Head of caudate nucleus (tissue), 42 donors: ENCODE results near the gene METRN.

ENCODE experiments used
- DNase-seq, 42 donors: peaks; one replicate each; pipeline versions ENCODE4 v3.0.0 to v3.0.0-alpha.2; 2020 to 2021; ENCODE audit warnings: mixed read lengths in 7 of 42
- intact Hi-C: fragments of 100-400 bp; cut with DNase I; formaldehyde crosslinking; loops from one replicate; pipeline ENCODE4 v1.15.0; 2022

The METRN gene

DNA sequence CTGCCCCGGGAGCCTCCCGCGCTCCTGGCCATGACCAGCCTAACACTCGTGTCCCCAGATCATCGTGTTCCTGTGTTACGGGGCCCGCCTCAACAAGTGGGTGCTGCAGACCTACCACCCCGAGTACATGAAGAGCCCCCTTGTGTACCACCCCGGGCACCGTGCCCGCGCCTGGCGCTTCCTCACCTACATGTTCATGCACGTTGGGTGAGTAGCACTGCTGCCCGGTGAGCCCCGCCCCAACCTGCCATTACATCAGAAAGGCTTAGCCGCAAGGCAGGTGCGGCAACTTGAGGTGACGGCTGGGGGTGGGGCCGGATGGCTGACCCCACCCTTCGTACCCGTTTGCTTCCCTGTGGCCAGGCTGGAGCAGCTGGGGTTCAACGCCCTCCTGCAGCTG, 38.0 kb upstream of the METRN start:
- DNase-seq: no peak
- intact Hi-C loops: no loop called here

DNA sequence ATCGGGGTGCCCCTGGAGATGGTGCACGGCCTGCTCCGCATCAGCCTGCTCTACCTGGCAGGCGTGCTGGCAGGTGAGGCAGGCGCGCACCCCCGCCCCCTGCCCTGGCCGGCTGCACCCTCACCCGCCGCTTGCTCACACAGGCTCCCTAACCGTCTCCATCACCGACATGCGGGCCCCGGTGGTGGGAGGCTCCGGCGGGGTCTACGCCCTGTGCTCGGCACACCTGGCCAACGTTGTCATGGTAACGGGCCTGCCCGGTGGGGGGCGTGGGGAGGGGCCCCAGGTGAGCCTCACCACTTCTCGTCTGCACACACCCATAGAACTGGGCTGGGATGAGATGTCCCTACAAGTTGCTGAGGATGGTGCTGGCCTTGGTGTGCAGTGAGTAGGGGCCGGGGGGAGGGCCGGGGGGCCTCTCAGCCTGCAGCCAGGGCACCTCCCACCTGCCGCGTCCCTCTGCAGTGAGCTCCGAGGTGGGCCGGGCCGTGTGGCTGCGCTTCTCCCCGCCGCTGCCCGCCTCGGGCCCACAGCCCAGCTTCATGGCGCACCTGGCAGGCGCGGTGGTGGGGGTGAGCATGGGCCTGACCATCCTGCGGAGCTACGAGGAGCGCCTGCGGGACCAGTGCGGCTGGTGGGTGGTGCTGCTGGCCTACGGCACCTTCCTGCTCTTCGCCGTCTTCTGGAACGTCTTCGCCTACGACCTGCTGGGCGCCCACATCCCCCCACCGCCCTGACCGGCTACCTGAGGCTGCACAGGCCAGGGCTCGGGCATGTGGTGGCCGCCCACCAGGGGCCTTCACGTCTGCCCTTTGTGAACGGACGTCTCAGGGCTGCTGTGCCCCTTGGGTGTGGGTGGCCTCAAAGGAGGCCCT, 37.4 kb upstream of the METRN start:
- intact Hi-C loops: no loop called here

DNA sequence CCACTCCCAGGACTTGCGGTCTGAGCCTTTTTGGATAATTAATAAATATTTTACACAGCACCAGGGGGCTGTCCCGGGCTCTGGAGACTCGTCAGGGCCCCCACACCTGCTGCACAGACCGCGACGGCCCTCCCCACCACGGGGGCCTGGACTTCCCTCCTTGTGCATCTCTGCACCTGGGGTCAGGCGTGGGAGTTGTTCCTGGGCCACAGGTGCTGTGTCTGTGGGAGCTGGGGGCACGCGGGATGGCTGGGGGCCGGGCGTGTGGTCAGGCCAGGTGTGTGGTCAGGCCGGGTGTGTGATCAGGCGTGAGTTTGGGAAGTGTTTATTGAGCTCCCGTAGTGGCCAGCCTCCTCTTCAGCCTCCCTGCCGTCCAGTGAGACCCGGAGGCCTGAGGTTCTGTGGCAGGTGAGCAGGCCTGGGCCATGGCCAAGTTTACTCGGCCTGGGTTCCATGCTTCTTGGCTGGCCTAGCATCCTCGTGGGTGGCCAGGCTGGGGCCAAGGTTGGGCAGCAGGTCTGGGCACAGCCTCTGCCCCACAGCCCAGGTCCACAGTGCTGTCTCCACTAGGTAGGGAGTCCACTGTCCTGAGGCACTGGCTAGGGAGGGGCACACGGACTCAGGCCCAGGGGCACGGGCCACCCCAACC, 36.6 kb upstream of the METRN start:
- intact Hi-C loops: no loop called here
- DNase-seq: no peak

More for the DNA sequence above, 37.4 kb upstream of the METRN start:
- no peak for DNase-seq

DNA sequence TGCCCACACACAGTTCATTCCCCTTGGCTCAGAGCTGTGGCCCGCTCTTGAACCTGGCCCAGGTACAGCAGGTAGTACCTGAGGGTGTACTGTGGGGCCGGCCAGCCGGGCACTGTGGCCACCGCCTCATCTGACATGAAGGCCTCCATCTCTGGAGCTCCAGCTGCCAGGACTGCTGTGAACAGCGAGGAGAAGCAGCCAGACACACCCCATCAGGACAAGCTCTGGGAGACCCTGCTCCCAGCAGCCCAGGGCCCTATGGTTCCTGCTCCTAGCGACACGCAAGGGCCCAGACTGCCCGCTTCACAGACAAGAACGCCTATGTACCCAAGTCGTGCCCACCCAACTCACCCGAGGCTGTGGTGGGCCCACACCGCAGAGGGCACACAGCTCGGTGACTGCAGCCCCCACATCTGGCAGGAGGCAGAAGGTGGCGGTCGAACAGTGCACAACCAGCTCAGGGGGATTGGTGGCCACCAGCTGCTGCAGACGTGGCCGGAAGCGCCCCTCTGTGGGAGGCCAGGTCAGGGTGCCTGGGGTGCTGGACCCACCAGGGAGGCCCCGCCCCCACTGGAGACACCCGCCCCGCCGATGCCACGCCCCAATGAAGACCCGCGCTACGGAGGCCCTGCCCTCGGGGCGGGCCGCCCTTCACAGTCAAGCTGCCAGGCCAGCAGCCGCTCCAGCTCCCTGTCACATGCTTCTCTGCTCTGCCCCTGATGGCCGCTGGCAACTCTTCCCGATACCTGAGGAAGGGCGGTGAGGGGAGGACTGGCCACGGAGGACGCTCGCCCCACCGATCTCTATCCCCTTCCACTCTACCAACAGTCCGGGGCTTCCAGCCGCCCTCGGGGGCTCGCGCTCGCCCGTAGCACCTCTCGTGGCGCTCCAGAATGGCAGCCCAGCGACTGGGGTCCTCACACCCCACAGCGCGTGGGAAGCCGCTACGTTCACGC, 35.8 kb upstream of the METRN start:
- intact Hi-C loops: no loop called here
- DNase-seq: peak in 39 of 42 donors; percentile 39 to 81 (median 60)

DNA sequence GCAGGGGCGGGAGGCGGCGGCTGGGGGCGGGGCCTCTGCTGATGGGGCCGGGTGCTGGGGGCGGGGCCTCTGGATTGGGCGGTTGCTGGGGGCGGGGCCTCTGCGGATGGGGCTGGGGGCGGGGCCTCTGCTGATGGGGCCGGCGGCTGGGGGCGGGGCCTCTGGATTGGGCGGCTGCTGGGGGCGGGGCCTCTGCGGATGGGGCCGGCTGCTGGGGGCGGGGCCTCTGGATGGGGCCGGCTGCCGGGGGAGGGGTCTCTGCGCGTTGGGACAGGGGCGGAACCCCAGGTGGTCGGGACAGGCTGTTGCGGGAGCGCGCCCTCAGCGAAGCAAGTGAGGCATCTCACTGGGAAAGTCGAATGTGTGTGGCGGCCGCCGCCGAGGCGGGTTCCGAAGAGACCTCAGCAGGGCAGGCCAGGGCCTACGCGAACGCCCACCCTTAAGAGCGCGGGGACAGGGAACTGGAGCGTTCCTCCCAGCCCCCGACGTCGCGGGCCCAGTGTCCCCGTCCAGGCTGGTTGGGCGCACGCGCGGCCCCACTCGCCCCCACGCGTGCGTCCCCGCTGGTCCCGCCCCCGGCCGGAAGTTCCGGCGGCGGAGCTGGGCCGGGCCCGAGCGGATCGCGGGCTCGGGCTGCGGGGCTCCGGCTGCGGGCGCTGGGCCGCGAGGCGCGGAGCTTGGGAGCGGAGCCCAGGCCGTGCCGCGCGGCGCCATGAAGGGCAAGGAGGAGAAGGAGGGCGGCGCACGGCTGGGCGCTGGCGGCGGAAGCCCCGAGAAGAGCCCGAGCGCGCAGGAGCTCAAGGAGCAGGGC, 34.9 kb upstream of the METRN start, which contains the start of gene STUB1:
TSS of gene STUB1 (plus strand) at position 597 of the 811 bp plus-strand sequence. CDS start at position 713, 116 bp downstream.
- peak; percentile 57 to 96 (median 89) for DNase-seq
- intact Hi-C loops: no loop called here

DNA sequence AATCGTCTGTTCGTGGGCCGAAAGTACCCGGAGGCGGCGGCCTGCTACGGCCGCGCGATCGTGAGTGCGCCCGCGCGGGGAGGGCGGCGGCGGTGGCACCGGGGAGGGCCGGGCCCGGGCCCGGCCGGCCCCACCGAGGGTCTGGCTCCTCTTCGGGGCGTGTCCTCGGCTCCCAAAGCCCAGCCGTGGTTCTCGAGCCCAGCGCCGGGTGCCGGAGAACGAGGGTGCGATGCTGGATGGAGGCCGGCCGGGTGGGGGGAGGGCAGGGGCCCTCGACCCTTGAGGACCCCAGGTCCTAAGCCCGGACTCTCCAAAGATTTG, 34.3 kb upstream of the METRN start:
- DNase-seq: no peak
- intact Hi-C loops: no loop called here

DNA sequence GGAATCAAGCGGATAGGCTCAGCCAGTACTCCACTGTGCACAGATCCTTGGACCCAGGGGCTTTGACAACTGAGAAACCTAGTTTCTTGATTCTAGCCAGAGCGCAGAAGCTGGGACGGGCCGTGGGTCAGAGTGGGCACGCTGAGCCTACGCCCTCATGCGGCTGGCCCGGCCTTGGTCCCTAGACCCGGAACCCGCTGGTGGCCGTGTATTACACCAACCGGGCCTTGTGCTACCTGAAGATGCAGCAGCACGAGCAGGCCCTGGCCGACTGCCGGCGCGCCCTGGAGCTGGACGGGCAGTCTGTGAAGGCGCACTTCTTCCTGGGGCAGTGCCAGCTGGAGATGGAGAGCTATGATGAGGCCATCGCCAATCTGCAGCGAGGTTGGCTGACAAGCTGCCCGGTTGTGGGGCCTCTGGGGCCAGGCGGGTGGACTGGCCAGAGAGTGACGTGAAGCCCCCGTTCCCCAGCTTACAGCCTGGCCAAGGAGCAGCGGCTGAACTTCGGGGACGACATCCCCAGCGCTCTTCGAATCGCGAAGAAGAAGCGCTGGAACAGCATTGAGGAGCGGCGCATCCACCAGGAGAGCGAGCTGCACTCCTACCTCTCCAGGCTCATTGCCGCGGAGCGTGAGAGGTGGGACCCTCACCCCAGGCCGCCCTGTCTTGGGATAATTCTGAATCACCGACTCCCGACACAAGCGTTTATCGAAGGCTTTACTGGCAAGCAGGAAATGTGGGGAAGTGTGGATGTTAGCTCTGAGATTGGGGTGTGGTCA, 33.8 kb upstream of the METRN start:
- intact Hi-C loops: no loop called here
- no peak for DNase-seq

DNA sequence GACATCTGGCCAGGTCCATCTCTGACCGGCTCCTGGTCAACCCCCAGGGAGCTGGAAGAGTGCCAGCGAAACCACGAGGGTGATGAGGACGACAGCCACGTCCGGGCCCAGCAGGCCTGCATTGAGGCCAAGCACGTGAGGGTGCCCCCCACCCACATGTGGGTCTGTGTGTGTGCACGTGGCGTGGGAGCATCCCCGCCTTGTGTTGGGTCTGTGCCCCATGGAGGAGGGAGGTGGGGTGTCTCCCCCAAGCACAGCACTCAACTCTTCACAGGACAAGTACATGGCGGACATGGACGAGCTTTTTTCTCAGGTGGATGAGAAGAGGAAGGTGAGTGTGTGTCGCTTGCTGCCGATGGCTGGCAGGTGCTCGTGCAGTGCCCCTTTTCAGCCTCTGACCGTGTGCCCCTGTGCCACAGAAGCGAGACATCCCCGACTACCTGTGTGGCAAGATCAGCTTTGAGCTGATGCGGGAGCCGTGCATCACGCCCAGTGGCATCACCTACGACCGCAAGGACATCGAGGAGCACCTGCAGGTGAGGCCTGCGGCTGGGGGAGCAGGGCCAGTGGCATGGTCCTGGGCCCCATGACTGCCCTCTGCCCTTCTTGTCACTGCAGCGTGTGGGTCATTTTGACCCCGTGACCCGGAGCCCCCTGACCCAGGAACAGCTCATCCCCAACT, 33.0 kb upstream of the METRN start:
- intact Hi-C loops: no loop called here
- DNase-seq: no peak

DNA sequence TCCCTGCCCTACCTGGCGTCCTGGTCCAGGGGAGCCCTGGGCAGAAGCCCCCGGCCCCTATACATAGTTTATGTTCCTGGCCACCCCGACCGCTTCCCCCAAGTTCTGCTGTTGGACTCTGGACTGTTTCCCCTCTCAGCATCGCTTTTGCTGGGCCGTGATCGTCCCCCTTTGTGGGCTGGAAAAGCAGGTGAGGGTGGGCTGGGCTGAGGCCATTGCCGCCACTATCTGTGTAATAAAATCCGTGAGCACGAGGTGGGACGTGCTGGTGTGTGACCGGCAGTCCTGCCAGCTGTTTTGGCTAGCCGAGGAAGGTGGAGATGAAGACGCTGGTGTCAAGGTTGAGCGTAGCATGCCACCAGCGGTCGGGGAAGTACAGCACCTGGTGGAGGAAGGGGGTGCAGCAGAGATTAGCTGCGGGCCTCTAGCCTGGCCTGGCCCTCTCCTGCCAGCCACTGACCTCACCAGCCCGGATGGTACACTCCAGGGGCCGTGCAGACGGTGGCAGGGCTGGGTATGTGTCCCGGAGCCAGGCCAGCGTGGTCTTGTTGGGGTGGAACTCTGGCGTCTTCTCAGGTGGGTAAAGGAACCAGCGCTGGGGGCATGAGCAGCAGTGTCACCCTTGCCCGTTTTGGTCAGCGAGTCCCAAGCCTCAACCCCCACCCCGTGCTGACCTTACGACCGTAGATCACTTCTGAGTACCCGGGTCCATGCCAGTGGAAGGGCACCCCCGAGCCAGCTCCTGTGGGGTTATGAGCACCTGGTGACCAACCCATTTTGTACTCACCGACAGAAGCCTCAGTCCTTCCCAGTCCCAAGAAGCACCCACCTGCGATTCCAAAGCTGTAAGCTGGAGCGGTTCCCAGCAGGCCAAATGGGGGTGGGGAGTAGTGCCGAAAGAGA, 32.2 kb upstream of the METRN start:
- no peak for DNase-seq
- intact Hi-C loops: no loop called here

DNA sequence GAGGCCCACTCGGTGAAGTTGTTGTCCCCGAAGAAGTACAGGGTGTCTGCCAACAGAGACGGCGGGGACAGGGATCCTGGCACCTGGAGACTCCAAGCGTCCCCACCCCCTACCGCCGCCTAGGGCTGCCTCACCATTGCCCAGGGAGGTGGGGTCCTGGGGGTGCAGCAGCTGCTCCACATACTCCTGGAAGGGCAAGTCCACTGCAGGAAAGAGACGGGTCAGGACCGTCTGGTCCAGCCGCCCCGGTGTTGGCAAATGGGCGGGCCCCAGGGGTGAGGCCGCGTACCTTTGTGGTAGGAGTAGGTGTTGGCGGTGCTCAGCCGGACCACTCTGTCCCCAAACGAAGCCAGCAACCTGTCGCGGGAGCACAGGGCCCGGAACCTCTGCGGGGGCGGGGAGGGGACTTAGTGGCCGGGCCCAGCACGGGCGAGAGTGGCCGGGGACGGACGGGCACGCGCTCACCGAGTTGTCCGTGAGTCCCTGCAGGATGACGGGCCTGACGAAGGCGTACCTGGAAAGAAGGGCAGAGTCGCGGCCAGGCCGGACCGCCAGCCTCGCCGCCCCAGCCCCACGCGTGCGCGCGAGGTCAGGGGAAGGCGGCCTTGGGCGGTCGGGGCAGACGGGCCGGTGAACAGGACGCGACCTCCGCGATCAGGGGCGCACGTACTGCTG, 31.4 kb upstream of the METRN start:
- DNase-seq: no peak
- intact Hi-C loops: no loop called here

DNA sequence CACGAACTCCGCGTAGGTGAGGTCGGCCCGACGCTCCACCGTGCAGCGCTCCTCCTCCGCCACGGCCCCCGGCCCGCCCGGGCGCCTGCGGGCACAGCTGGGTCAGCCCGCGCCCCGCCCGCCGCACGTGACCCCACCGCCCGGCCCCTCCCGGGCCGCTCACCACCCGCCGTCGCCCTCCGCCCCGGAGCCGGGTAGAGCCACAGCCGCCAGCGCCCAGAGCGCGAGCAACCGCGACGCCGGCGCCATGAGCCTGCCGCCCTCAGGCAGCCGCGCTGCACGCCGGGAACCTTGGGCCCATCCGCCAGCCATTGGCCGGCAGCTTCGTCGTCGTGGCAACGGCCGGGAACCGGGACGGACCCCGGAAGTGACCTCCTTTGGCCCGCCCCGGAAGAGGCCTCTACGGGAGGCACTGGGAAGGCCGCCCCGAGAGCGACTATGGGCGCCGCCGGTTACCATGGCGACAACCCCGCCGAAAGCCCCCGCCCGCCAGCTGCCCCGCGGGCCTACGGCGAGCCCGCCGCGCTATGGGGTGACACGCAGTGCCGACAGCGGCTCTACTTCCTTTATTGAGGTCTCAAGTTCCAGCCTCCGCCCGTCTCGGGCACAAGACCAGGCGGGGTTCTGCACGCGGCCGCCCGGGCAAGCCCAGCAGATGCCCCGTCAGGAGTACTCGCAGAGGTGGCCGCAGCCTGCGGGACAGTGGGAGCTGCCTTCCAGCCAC, 30.7 kb upstream of the METRN start, which contains the start of gene JMJD8:
TSS of gene JMJD8 (minus strand) at position 264 of the 724 bp plus-strand sequence. CDS start at position 249, 15 bp downstream.
- DNase-seq: peak; percentile 92 to 99 (median 98)
- intact Hi-C loops: no loop called here

DNA sequence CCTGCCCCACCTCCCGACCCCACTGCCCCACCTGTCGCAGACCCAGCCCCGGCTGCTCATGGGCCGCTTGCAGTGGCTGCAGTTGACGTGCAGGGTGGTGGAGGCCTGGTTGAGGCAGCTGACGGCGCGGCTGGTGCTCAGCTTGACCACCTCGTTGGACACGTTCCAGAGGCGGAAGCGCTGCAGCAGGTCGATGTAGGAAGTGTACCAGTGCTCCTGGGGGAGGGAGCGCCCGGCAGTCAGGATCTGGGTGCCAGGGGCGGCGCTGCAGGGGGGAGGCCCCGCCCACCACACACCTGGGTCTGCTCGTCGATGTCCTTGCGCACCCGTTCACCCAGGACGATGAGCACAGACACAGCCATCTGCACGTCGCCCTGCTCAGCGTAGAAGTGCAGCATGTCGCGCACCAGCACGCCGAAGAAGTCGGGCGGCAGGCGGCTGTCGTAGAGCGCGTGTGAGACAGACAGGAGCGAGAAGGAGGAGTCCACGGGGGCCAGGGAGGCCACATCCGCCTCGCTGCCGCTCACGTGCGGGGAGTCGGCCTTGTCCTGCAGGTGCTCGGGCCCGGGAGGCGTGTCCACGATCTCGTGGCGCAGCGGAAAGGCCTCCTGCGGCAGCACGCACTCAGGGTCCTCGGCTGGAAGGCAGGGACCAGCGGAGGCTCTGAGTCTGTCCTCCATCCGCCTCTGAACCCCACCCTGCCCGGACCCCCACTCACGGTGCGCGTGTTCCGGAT, 29.8 kb upstream of the METRN start:
- no peak for DNase-seq
- intact Hi-C loops: no loop called here

DNA sequence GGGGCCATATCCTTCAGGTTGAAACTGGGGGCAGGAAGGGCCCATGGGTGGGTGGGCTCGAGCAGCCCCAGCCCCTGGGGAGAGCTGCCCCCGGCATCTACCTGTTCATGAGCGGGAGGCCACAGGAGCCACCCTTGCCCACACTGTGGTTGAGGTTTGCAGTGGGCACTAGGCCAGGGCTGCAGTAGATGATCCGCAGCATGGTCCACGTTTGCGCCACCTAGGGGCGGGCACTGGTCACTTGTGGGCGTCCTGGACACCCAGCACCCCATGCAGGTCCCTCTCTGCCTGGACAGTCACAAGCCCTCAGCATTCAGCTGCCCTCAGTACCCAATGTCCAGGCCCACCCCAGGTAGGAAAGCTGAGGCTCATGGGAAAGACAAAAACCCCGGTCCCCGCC, 29.0 kb upstream of the METRN start:
- intact Hi-C loops: no loop called here
- no peak for DNase-seq
